GM12801 (cell line): ENCODE results near the gene MSI1.

Experiments used
- TF ChIP-seq, protein P1 (sequence below): IDR thresholded peaks from one replicate; pipeline ENCODE4 v1.5.1; 2011; ENCODE audit warnings: control low read depth; ENCODE audit not compliant: insufficient read length; ENCODE audit errors: extremely low read depth

The MSI1 gene

DNA sequence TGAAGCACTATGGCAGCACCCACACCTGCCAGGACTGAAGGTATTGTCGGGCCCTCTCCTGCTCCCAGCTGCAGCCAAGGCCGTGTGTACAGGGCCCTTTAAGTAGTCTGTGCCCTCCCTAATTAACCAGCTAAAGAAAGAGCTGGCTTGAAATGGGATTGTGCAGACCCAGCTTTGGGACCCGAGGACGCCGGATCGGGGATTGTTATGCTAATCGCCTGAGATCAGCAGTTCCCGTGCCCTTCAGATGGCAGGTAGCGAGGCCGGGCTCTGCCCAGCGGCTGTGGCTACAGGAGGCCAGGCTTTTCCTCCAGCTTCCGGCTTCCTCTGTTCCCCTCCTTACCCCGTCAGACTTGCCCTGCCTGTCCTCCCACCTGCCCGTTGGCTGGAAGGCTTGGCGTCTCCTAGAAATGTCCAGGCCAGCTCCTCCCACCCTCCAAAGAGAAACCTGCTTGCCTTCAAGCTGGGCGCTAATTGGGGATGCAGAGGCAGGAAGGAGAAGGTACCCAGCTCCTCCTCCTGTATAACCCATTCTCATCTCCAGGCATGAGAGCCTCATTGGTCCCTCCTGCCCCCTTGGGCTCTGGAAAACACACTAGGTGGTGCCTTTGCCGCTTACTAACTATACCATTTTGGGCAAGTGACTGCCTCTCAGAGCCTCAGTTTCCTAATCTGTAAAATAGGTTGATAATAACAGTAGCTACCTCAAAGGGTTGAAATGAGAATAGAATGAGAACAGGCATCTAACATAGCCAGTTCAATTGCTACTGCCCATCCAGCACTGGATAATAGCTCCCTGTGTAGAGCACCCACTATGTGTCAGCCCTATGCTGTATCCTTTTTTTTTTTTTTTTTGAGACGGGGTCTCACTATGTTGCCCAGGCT is 25.8 kb upstream of the MSI1 start:
- TF ChIP-seq, protein P1, sequence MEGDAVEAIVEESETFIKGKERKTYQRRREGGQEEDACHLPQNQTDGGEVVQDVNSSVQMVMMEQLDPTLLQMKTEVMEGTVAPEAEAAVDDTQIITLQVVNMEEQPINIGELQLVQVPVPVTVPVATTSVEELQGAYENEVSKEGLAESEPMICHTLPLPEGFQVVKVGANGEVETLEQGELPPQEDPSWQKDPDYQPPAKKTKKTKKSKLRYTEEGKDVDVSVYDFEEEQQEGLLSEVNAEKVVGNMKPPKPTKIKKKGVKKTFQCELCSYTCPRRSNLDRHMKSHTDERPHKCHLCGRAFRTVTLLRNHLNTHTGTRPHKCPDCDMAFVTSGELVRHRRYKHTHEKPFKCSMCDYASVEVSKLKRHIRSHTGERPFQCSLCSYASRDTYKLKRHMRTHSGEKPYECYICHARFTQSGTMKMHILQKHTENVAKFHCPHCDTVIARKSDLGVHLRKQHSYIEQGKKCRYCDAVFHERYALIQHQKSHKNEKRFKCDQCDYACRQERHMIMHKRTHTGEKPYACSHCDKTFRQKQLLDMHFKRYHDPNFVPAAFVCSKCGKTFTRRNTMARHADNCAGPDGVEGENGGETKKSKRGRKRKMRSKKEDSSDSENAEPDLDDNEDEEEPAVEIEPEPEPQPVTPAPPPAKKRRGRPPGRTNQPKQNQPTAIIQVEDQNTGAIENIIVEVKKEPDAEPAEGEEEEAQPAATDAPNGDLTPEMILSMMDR, result no peak

DNA sequence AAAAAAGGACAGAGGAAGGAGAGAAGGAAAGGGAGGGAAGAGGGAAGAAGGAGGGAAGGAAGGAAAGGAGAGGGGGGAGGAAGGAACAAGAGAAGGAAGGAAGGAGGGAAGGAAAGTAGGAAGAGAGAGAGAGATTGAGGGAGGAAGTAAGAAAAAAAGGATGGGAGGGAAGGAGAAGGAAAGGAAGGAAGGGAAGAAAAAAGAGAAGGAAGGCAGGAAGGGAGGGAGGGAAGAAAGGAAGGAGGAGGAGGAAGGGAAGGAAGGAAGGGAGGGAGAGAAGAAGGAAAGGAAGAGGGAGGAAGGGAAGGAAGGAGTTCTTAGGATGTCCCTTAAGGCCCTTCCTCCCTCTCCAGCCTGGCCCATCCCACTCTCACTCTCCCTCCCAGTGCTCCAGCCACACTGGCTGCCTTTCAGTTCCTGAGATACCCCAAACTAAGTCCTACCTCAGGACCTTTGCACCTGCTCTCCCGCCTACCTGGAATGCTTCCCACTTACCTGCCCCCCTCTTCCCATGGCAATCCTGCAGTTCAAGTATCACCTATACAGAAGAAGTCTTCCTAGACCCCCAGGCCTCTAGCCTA is 21.7 kb upstream of the MSI1 start:
- TF ChIP-seq, protein P1, result no peak

DNA sequence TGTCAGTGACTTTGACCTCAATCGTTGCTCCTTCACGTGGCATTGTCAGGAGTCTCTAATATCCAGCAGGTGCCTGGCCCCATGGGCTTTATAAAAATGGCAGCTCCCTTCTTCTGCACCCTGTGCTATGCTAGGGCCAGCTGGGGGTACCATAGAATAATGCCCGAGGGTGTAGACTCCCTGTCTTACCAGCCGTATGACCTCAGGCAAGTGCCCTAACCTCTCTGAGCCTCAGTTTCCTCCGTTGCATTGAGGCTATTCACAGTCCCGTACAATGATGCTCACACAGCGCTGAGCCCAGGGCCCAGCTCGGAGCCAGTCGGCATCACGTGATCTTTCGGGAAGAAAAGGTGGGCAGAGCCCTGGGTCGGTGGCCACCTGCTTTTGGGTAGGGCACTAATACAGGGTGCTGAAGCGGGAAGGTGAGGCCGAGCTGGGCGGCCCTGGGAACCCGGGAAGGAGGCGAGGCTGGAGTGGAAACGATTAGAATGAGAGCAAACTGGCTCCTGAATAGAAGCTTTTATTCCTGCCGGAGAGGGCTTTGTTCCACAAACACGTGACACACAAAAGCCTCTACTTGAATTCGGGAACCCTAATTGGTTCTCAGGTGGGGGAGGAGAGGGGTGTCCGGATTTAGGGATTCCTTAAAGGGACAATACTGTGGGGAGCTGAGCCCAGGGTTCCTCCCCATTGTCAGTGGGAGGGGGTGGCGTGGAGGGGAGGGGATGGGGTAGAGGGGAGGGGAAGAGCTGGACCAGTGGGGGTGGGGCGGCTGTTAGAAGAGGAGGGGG is 19.9 kb upstream of the MSI1 start:
- TF ChIP-seq, protein P1, result no peak

DNA sequence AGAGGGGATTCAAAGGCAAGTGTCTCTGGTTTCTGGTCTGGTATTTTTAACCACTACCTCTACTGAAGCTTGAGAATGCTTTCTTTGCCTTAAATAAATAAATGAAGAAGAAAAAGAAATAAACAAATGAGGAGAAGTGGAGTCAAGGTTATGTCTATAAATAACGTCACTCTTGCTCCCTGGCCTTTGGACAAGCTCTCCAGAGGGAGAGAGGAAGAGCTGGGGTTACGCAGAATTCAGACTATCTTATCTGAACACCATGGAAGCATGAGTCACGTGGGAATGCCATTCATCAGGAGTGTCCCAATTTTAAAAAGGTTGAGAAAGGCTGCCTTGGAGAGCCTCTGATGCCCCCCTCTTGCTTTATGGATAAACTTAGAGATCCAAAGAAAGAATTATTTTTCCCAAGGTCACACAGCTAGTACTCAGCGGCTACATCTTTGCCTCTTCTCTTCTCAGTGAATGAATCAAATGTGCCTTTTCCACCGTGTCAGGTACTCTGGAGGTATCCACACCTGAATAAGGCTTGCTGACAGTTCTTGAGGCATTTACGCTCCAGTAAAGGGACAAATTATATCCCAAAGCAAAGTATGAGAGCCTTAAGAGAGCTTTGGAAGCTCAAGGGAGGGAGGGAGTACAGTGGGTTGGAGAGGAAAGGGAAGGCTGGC is 12.9 kb upstream of the MSI1 start:
- TF ChIP-seq, protein P1, result no peak

DNA sequence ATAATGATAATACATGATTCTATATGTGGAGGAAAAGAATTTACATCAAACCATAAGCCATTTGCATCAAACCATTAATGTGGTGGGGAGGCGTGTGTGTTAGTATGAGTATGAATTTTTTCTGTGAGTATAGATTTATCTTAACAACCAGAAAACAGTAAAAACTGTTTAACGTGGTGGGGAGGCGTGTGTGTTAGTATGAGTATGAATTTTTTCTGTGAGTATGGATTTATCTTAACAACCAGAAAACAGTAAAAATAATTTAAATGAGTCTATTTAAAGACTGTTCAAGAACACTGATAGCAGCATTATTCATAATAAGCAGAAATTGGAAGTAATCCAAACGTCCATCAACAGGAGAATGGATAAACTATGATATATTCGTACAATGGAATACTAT is 9.1 kb upstream of the MSI1 start:
- TF ChIP-seq, protein P1, result no peak

DNA sequence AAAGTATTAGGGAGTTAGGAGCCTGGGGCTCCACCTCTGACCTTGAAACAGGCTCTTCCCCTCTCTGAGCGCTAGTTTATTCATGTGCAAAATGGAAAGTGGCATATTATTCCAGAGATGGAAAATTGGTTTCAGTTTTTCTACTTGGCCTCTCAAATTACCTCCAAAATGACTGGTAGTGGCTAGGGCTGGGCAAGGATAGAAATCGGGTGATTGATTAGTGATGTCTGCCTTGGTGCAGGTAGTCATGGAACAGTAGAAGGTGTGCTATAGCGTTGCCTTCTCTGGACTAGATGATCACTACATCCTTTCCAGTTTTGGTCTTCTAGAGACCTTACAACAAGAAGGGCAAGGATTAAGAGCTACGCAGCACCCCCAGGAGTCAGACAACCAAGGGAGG is 8.6 kb upstream of the MSI1 start:
- TF ChIP-seq, protein P1, result no peak
